ENCODE data around the gene SPOCK3.
"Not testable (repeated sequence)": the region's sequence is repeated elsewhere in the genome, so short reads cannot be mapped to it uniquely, and the experiment has no call there.

The SPOCK3 gene

GRCh38 chr4:166895771-166896170 is 338.5 kb downstream of the SPOCK3 start:
- DNase-seq (no peak), ATAC-seq (no peak)
- Mint-ChIP-seq H3K27ac (no peak overlapping the region), H3K36me3 (ENCODE audit: low read depth) (no peaks in the 10 kb centered on the region), H3K4me3 (no peak overlapping the region), H3K4me1 (no peaks in the 10 kb centered on the region), H3K27me3 (no peaks in the 10 kb centered on the region), H3K9me3 (peaks cover 5% of the 10 kb centered on the region)

- Mint-ChIP-seq H3K36me3 (ENCODE audit: low read depth) (no peaks in the 10 kb centered on the region), H3K27ac (no peak overlapping the region), H3K4me1 (no peaks in the 10 kb centered on the region), H3K4me3 (no peak overlapping the region), H3K27me3 (no peaks in the 10 kb centered on the region), H3K9me3 (peaks cover 4% of the 10 kb centered on the region)
- DNase-seq (no peak), ATAC-seq (no peak)
Observed at GRCh38 chr4:166887457-166887856, 346.8 kb downstream of the SPOCK3 start.

GRCh38 chr4:166886718-166887117 is 347.6 kb downstream of the SPOCK3 start:
- no peak overlapping the region for H3K4me3 Mint-ChIP-seq
- ATAC-seq (no peak), DNase-seq (no peak)
- H3K27ac Mint-ChIP-seq, result no peak overlapping the region
- H3K9me3 Mint-ChIP-seq, result peaks cover 4% of the 10 kb centered on the region
- no peaks in the 10 kb centered on the region for H3K27me3 Mint-ChIP-seq
- H3K4me1 Mint-ChIP-seq, result no peaks in the 10 kb centered on the region
- no peaks in the 10 kb centered on the region for H3K36me3 Mint-ChIP-seq (ENCODE audit: low read depth)

GRCh38 chr4:166882221-166882620 is 352.1 kb downstream of the SPOCK3 start:
- Mint-ChIP-seq H3K4me3 (no peak overlapping the region), H3K36me3 (ENCODE audit: low read depth) (no peaks in the 10 kb centered on the region), H3K27ac (no peak overlapping the region), H3K27me3 (no peaks in the 10 kb centered on the region), H3K9me3 (peaks cover 11% of the 10 kb centered on the region), H3K4me1 (no peaks in the 10 kb centered on the region)
- ATAC-seq (no peak), DNase-seq (no peak)

- H3K9me3 Mint-ChIP-seq, result peaks cover 11% of the 10 kb centered on the region
- H3K4me1 Mint-ChIP-seq, result no peaks in the 10 kb centered on the region
- DNase-seq, result no peak
- no peaks in the 10 kb centered on the region for H3K27me3 Mint-ChIP-seq
- no peak for ATAC-seq
- H3K27ac Mint-ChIP-seq, result no peak overlapping the region
- no peak overlapping the region for H3K4me3 Mint-ChIP-seq
- no peaks in the 10 kb centered on the region for H3K36me3 Mint-ChIP-seq (ENCODE audit: low read depth)
Observed at GRCh38 chr4:166875821-166876220, 358.5 kb downstream of the SPOCK3 start.

- Mint-ChIP-seq H3K4me1 (no peaks in the 10 kb centered on the region), H3K9me3 (no peaks in the 10 kb centered on the region), H3K36me3 (ENCODE audit: low read depth) (no peaks in the 10 kb centered on the region), H3K27ac (no peak overlapping the region), H3K27me3 (no peaks in the 10 kb centered on the region), H3K4me3 (no peak overlapping the region)
- DNase-seq (no peak), ATAC-seq (no peak)
Observed at GRCh38 chr4:166862032-166862431, 372.3 kb downstream of the SPOCK3 start.

GRCh38 chr4:166850398-166850797 is 383.9 kb downstream of the SPOCK3 start:
- not testable (repeated sequence) for DNase-seq; H3K27ac Mint-ChIP-seq; H3K4me3 Mint-ChIP-seq; H3K4me1 Mint-ChIP-seq; ATAC-seq; H3K9me3 Mint-ChIP-seq; H3K27me3 Mint-ChIP-seq; H3K36me3 Mint-ChIP-seq (ENCODE audit: low read depth)

- no peak overlapping the region for H3K4me3 Mint-ChIP-seq
- H3K9me3 Mint-ChIP-seq, result peaks cover 3% of the 10 kb centered on the region
- no peaks in the 10 kb centered on the region for H3K36me3 Mint-ChIP-seq (ENCODE audit: low read depth)
- ATAC-seq, result no peak
- H3K27me3 Mint-ChIP-seq, result no peaks in the 10 kb centered on the region
- no peaks in the 10 kb centered on the region for H3K4me1 Mint-ChIP-seq
- H3K27ac Mint-ChIP-seq, result no peak overlapping the region
- no peak for DNase-seq
Observed at GRCh38 chr4:166846939-166847338, 387.4 kb downstream of the SPOCK3 start.

GRCh38 chr4:166842795-166843261 is 391.5 kb downstream of the SPOCK3 start:
- Mint-ChIP-seq H3K36me3 (ENCODE audit: low read depth) (no peaks in the 10 kb centered on the region), H3K27ac (no peak overlapping the region), H3K27me3 (no peaks in the 10 kb centered on the region), H3K9me3 (peaks cover 15% of the 10 kb centered on the region), H3K4me1 (no peaks in the 10 kb centered on the region), H3K4me3 (no peak overlapping the region)
- DNase-seq, result no peak
- ATAC-seq, result no peak

GRCh38 chr4:166839615-166840251 is 394.6 kb downstream of the SPOCK3 start:
- no peaks in the 10 kb centered on the region for H3K36me3 Mint-ChIP-seq (ENCODE audit: low read depth)
- H3K4me1 Mint-ChIP-seq, result no peaks in the 10 kb centered on the region
- no peak for DNase-seq
- peaks cover 28% of the 10 kb centered on the region for H3K9me3 Mint-ChIP-seq
- no peak overlapping the region for H3K4me3 Mint-ChIP-seq
- H3K27me3 Mint-ChIP-seq, result no peaks in the 10 kb centered on the region
- no peak overlapping the region for H3K27ac Mint-ChIP-seq
- peak; percentile 20 for ATAC-seq

GRCh38 chr4:166838975-166839614 is 395.2 kb downstream of the SPOCK3 start:
- Mint-ChIP-seq H3K27ac (no peak overlapping the region), H3K4me3 (no peak overlapping the region), H3K4me1 (no peaks in the 10 kb centered on the region), H3K9me3 (peaks cover 28% of the 10 kb centered on the region), H3K36me3 (ENCODE audit: low read depth) (no peaks in the 10 kb centered on the region), H3K27me3 (no peaks in the 10 kb centered on the region)
- no peak for DNase-seq
- ATAC-seq, result no peak

GRCh38 chr4:166836865-166837264 is 397.4 kb downstream of the SPOCK3 start:
- Mint-ChIP-seq H3K4me1 (no peaks in the 10 kb centered on the region), H3K4me3 (no peak overlapping the region), H3K27ac (no peak overlapping the region), H3K9me3 (peaks cover 37% of the 10 kb centered on the region), H3K36me3 (ENCODE audit: low read depth) (no peaks in the 10 kb centered on the region), H3K27me3 (no peaks in the 10 kb centered on the region)
- DNase-seq (no peak), ATAC-seq (no peak)

GRCh38 chr4:166827629-166828028 is 406.7 kb downstream of the SPOCK3 start:
- H3K9me3 Mint-ChIP-seq, result peaks cover 22% of the 10 kb centered on the region
- ATAC-seq (no peak), DNase-seq (no peak)
- H3K36me3 Mint-ChIP-seq (ENCODE audit: low read depth), result no peaks in the 10 kb centered on the region
- H3K27me3 Mint-ChIP-seq, result no peaks in the 10 kb centered on the region
- no peaks in the 10 kb centered on the region for H3K4me1 Mint-ChIP-seq
- H3K4me3 Mint-ChIP-seq, result no peak overlapping the region
- no peak overlapping the region for H3K27ac Mint-ChIP-seq

- peaks cover 17% of the 10 kb centered on the region for H3K9me3 Mint-ChIP-seq
- H3K27me3 Mint-ChIP-seq, result no peaks in the 10 kb centered on the region
- DNase-seq (no peak), ATAC-seq (no peak)
- H3K4me1 Mint-ChIP-seq, result no peaks in the 10 kb centered on the region
- H3K4me3 Mint-ChIP-seq, result no peak overlapping the region
- no peaks in the 10 kb centered on the region for H3K36me3 Mint-ChIP-seq (ENCODE audit: low read depth)
- no peak overlapping the region for H3K27ac Mint-ChIP-seq
Observed at GRCh38 chr4:166827167-166827566, 407.1 kb downstream of the SPOCK3 start.

GRCh38 chr4:166823848-166824247 is 410.4 kb downstream of the SPOCK3 start:
- Mint-ChIP-seq H3K9me3 (peaks cover 15% of the 10 kb centered on the region), H3K27ac (no peak overlapping the region), H3K4me1 (no peaks in the 10 kb centered on the region), H3K4me3 (no peak overlapping the region), H3K27me3 (no peaks in the 10 kb centered on the region), H3K36me3 (ENCODE audit: low read depth) (no peaks in the 10 kb centered on the region)
- ATAC-seq (no peak), DNase-seq (no peak)

Measured in activated naive CD8-positive, alpha-beta T cell treated with anti-CD3 and anti-CD28 coated beads, Interleukin-2, amount 50 U/mL, for 24 hours (primary cell).